ENCODE measurements around the gene ABRAXAS1.

ABRAXAS1 gene

GRCh38 chr4:83484500-83485461, at the start of gene ABRAXAS1:
TSS of gene ABRAXAS1 (minus strand) at chr4:83485100. CDS start at chr4:83485072, 28 bp downstream.
- H3K9me3 ChIP-seq (ENCODE audit: insufficient read depth, low read length) = no peaks in the 10 kb centered on the region
- H3K4me2 ChIP-seq (ENCODE audit: low read length) = peak within 1 kb of the TSS; percentile 91
- no peaks in the 10 kb centered on the region for H3K79me2 ChIP-seq (ENCODE audit: low read length)
- H3K27me3 ChIP-seq (ENCODE audit: low read depth, low read length) = no peaks in the 10 kb centered on the region
- H3K9ac ChIP-seq (ENCODE audit: low read length) = peak within 1 kb of the TSS; percentile 50
- H3K4me1 ChIP-seq (ENCODE audit: low read length) = peaks cover 11% of the 10 kb centered on the region
- no peak within 1 kb of the TSS for H3K27ac ChIP-seq (ENCODE audit: low read length)
- H4K20me1 ChIP-seq (ENCODE audit: insufficient read depth, low read length) = no peaks in the 10 kb centered on the region
- no peaks in the 10 kb centered on the region for H3K36me3 ChIP-seq (replicated peaks; ENCODE audit: low read depth, low read length)
- peak within 1 kb of the TSS; percentile 83 for H3K4me3 ChIP-seq (ENCODE audit: low read length)
- peak within 1 kb of the TSS; percentile 93 for H2AFZ ChIP-seq (ENCODE audit: low read depth, low read length)
- TF ChIP-seq EZH2phosphoT487 (IDR thresholded peaks at IDR 0.05; ENCODE audit: low read depth) (no peak), CTCF (IDR thresholded peaks at IDR 0.05; ENCODE audit: low read depth, low read length) (no peak)

GRCh38 chr4:83527671-83528070, 42.8 kb upstream of the ABRAXAS1 start:
- TF ChIP-seq EZH2phosphoT487 (IDR thresholded peaks at IDR 0.05; ENCODE audit: low read depth) (no peak), CTCF (IDR thresholded peaks at IDR 0.05; ENCODE audit: low read depth, low read length) (no peak)
- H3K4me1 ChIP-seq (ENCODE audit: low read length) = no peaks in the 10 kb centered on the region
- H3K9me3 ChIP-seq (ENCODE audit: insufficient read depth, low read length) = peaks cover 14% of the 10 kb centered on the region; the same call in 1 of the 2 replicates
- H3K4me3 ChIP-seq (ENCODE audit: low read length) = no peak overlapping the region
- H4K20me1 ChIP-seq (ENCODE audit: insufficient read depth, low read length) = no peaks in the 10 kb centered on the region
- H3K36me3 ChIP-seq (replicated peaks; ENCODE audit: low read depth, low read length) = peaks cover 4% of the 10 kb centered on the region
- no peak overlapping the region for H3K4me2 ChIP-seq (ENCODE audit: low read length)
- no peak overlapping the region for H2AFZ ChIP-seq (ENCODE audit: low read depth, low read length)
- H3K27ac ChIP-seq (ENCODE audit: low read length) = no peak overlapping the region
- H3K79me2 ChIP-seq (ENCODE audit: low read length) = no peaks in the 10 kb centered on the region
- H3K9ac ChIP-seq (ENCODE audit: low read length) = no peak overlapping the region
- H3K27me3 ChIP-seq (ENCODE audit: low read depth, low read length) = no peaks in the 10 kb centered on the region

GRCh38 chr4:83522239-83522638, 37.3 kb upstream of the ABRAXAS1 start:
- no peaks in the 10 kb centered on the region for H4K20me1 ChIP-seq (ENCODE audit: insufficient read depth, low read length)
- TF ChIP-seq EZH2phosphoT487 (IDR thresholded peaks at IDR 0.05; ENCODE audit: low read depth) (no peak), CTCF (IDR thresholded peaks at IDR 0.05; ENCODE audit: low read depth, low read length) (no peak)
- no peaks in the 10 kb centered on the region for H3K27me3 ChIP-seq (ENCODE audit: low read depth, low read length)
- H3K4me1 ChIP-seq (ENCODE audit: low read length) = no peaks in the 10 kb centered on the region
- H3K9me3 ChIP-seq (ENCODE audit: insufficient read depth, low read length) = peaks cover 11% of the 10 kb centered on the region; the same call in 1 of the 2 replicates
- no peak overlapping the region for H3K9ac ChIP-seq (ENCODE audit: low read length)
- no peaks in the 10 kb centered on the region for H3K79me2 ChIP-seq (ENCODE audit: low read length)
- H3K36me3 ChIP-seq (replicated peaks; ENCODE audit: low read depth, low read length) = no peaks in the 10 kb centered on the region
- H3K4me2 ChIP-seq (ENCODE audit: low read length) = no peak overlapping the region
- no peak overlapping the region for H3K4me3 ChIP-seq (ENCODE audit: low read length)
- H2AFZ ChIP-seq (ENCODE audit: low read depth, low read length) = no peak overlapping the region
- no peak overlapping the region for H3K27ac ChIP-seq (ENCODE audit: low read length)

- no peak overlapping the region for H3K27ac ChIP-seq (ENCODE audit: low read length)
- H3K4me1 ChIP-seq (ENCODE audit: low read length) = no peaks in the 10 kb centered on the region
- no peak overlapping the region for H3K4me3 ChIP-seq (ENCODE audit: low read length)
- no peaks in the 10 kb centered on the region for H3K9me3 ChIP-seq (ENCODE audit: insufficient read depth, low read length)
- TF ChIP-seq EZH2phosphoT487 (IDR thresholded peaks at IDR 0.05; ENCODE audit: low read depth) = no peak
- no peak overlapping the region for H3K9ac ChIP-seq (ENCODE audit: low read length)
- no peaks in the 10 kb centered on the region for H3K36me3 ChIP-seq (replicated peaks; ENCODE audit: low read depth, low read length)
- no peaks in the 10 kb centered on the region for H3K27me3 ChIP-seq (ENCODE audit: low read depth, low read length)
- no peak overlapping the region for H3K4me2 ChIP-seq (ENCODE audit: low read length)
- no peaks in the 10 kb centered on the region for H4K20me1 ChIP-seq (ENCODE audit: insufficient read depth, low read length)
- no peak overlapping the region for H2AFZ ChIP-seq (ENCODE audit: low read depth, low read length)
- H3K79me2 ChIP-seq (ENCODE audit: low read length) = no peaks in the 10 kb centered on the region
These were observed 31.3 kb upstream of the ABRAXAS1 start for GRCh38 chr4:83516042-83516772.

All from OCI-LY3 (cell line).